GM23338 (cell line): ENCODE data around the gene FAM13A.

Source experiments
- CREB1 ChIP-seq: fragments of 250-450 bp; sonication (Bioruptor Pico); IDR thresholded peaks from 2 replicates; pipeline ENCODE4 v1.5.0; 2020; ENCODE audit warnings: low read depth, mild to moderate bottlenecking, moderate library complexity
- CTCF ChIP-seq, 2 experiments: fragments of 200-600 bp in 1 of 2; sonication (generic) in 1 of 2; conservative IDR thresholded peaks; 2 replicates each; pipeline versions ENCODE4 v1.5.1 to v1.6.1; 2016 to 2017; ENCODE audit warnings: antibody characterized with exemption in 2 of 2, low read depth in 2 of 2, mild to moderate bottlenecking in 2 of 2, moderate library complexity in 1 of 2
- EZH2 ChIP-seq: fragments of 200-600 bp; sonication (generic); IDR thresholded peaks from one replicate; pipeline ENCODE4 v1.8.0; 2017; ENCODE audit warnings: antibody characterized with exemption, mild to moderate bottlenecking, low read depth; ENCODE audit not compliant: unreplicated experiment
- POLR2AphosphoS5 ChIP-seq: IDR thresholded peaks from 2 replicates; pipeline ENCODE4 v1.6.1; 2016; ENCODE audit warnings: antibody characterized with exemption, low read depth
- REST ChIP-seq: IDR thresholded peaks from one replicate; pipeline ENCODE4 v1.6.1; 2018; ENCODE audit warnings: antibody characterized with exemption; ENCODE audit not compliant: unreplicated experiment
- ZNF114 ChIP-seq: fragments of 250-450 bp; sonication (Bioruptor Pico); IDR thresholded peaks from 2 replicates; pipeline ENCODE4 v1.5.0; 2020; ENCODE audit warnings: mild to moderate bottlenecking, moderate library complexity

- TF ChIP-seq CREB1 (CRISPR knock-in tag) (no peak), ZNF114 (CRISPR knock-in tag) (no peak), REST (no peak), POLR2AphosphoS5 (no peak), CTCF (conservative IDR thresholded peaks at IDR 0.05; ENCODE audit: low read depth in 2 of 2) (no peak), EZH2 (no peak)
These were observed 7.1 kb downstream of the FAM13A start for GRCh38 chr4:89049853-89050252.
